ENCODE measurements around the gene HNMT. TPM values are rescaled to one million over a fixed set of nuclear protein-coding genes. Genes with fewer than 3 reads are reported as not detected.

Gene HNMT
- total RNA-seq, result 69.5 and 98.5 TPM in 2 replicates

DNA sequence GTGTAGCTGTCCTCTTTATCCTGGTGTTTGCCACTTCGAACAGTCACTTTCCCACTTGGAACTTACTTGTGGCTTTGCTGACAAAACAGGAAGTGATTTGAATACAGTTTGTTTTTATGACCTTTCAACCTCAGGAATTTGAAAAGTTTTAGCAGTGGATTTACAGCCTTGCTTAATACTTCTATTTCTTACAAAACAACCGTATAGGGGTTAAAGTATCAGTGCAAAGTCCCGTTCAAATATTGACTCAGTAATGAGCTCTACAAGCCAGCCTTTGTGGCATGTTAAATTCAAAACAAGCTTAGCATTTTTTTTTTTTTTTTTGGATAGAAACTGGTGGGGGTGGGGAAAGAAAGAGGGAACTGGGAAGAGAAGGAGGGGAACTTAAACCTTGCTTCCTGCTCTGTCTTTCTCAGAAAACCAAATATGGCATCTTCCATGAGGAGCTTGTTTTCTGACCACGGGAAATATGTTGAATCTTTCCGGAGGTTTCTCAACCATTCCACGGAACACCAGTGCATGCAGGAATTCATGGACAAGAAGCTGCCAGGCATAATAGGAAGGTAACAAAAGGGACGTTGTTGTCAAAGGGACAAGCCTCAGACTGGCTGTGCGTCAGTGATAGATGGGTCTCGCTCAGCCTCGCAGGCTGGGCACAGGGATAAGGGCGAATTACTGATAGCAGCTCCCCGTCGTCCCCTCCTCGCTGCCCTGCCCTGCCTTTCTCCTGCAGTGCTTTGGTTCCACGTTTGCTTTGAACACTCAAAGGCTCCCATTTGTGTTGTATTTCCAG, at the start of gene HNMT:
Gene HNMT, plus strand, starts transcription at position 408 of the 793 bp plus-strand sequence. Its CDS starts 19 bp downstream, at position 427.

Measured in myometrial cell (primary cell).